Neutrophil (primary cell): ENCODE measurements around the gene UNC5B.

Experiments used
- H3K27ac ChIP-seq: fragments of 200-600 bp; sonication (generic); 2 replicates; pipeline ENCODE4 v1.5.1; 2016; ENCODE audit warnings: mild to moderate bottlenecking, moderate library complexity
- H3K27me3 ChIP-seq: fragments of 200-600 bp; sonication (generic); 2 replicates; pipeline ENCODE4 v1.6.0; 2016; ENCODE audit warnings: mild to moderate bottlenecking
- H3K36me3 ChIP-seq: fragments of 200-600 bp; sonication (generic); 2 replicates; pipeline ENCODE4 v1.5.1; 2017
- H3K4me1 ChIP-seq, 2 experiments: fragments of 200-600 bp in 1 of 2; sonication (generic) in 1 of 2; 1 replicate in 1 of 2; 2 replicates in 1 of 2; pipeline versions ENCODE4 v1.5.1 to v1.6.1; 2013 to 2016; ENCODE audit warnings: low read depth in 1 of 2, low read length in 1 of 2, mild to moderate bottlenecking in 1 of 2, moderate library complexity in 1 of 2; ENCODE audit not compliant: control insufficient read depth in 1 of 2, insufficient read depth in 1 of 2
- H3K4me3 ChIP-seq, 2 experiments: fragments of 200-600 bp in 1 of 2; sonication (generic) in 1 of 2; 1 replicate in 1 of 2; 2 replicates in 1 of 2; pipeline ENCODE4 v1.5.1; 2013 to 2016; ENCODE audit warnings: low read depth in 1 of 2, low read length in 1 of 2, mild to moderate bottlenecking in 1 of 2, moderate library complexity in 1 of 2
- H3K9me3 ChIP-seq: fragments of 200-600 bp; sonication (generic); 2 replicates; pipeline ENCODE4 v1.5.1; 2016
- CTCF ChIP-seq: fragments of 200-600 bp; sonication (generic); IDR thresholded peaks from 2 replicates; pipeline ENCODE4 v1.5.1; 2016; ENCODE audit warnings: antibody characterized with exemption

The UNC5B gene

GRCh38 chr10:71233482-71233892, 21.1 kb downstream of the UNC5B start:
- no peak overlapping the region for H3K4me3 ChIP-seq
- H3K4me1 ChIP-seq, result peaks cover 0 to 26% of the 10 kb centered on the region in 2 experiments
- no peaks in the 10 kb centered on the region for H3K36me3 ChIP-seq
- H3K9me3 ChIP-seq, result no peaks in the 10 kb centered on the region
- H3K27ac ChIP-seq, result no peak overlapping the region
- H3K27me3 ChIP-seq, result no peaks in the 10 kb centered on the region
- TF ChIP-seq CTCF, result no peak

GRCh38 chr10:71234004-71234894, 21.9 kb downstream of the UNC5B start:
- no peaks in the 10 kb centered on the region for H3K27me3 ChIP-seq
- no peak overlapping the region for H3K27ac ChIP-seq
- no peaks in the 10 kb centered on the region for H3K9me3 ChIP-seq
- TF ChIP-seq CTCF, result no peak
- peaks cover 0 to 26% of the 10 kb centered on the region in 2 experiments for H3K4me1 ChIP-seq
- H3K4me3 ChIP-seq, result no peak overlapping the region
- no peaks in the 10 kb centered on the region for H3K36me3 ChIP-seq

- Histone ChIP-seq H3K36me3 (no peaks in the 10 kb centered on the region), H3K4me3 (no peak overlapping the region), H3K9me3 (no peaks in the 10 kb centered on the region), H3K27ac (no peak overlapping the region), H3K4me1 (peaks cover 0 to 26% of the 10 kb centered on the region in 2 experiments), H3K27me3 (no peaks in the 10 kb centered on the region)
- TF ChIP-seq CTCF, result no peak
These were observed 22.8 kb downstream of the UNC5B start for GRCh38 chr10:71234970-71235685.

GRCh38 chr10:71235808-71236207, 23.4 kb downstream of the UNC5B start:
- Histone ChIP-seq H3K36me3 (no peaks in the 10 kb centered on the region), H3K4me1 (peaks cover 0 to 26% of the 10 kb centered on the region in 2 experiments), H3K27me3 (no peaks in the 10 kb centered on the region), H3K27ac (no peak overlapping the region), H3K9me3 (no peaks in the 10 kb centered on the region), H3K4me3 (no peak overlapping the region)
- TF ChIP-seq CTCF, result no peak

GRCh38 chr10:71236286-71236685, 23.9 kb downstream of the UNC5B start:
- H3K27me3 ChIP-seq, result no peaks in the 10 kb centered on the region
- H3K4me1 ChIP-seq, result peaks cover 0 to 26% of the 10 kb centered on the region in 2 experiments
- H3K9me3 ChIP-seq, result no peaks in the 10 kb centered on the region
- no peak overlapping the region for H3K4me3 ChIP-seq
- no peak overlapping the region for H3K27ac ChIP-seq
- no peak for TF ChIP-seq CTCF
- H3K36me3 ChIP-seq, result no peaks in the 10 kb centered on the region
